ENCODE data around the gene ATL2.

Gene ATL2

GRCh38 chr2:38353402-38353801 is 23.7 kb downstream of the ATL2 start:
- Histone ChIP-seq H3K4me3 (no peak overlapping the region), H3K27ac (no peak overlapping the region)
- no peak for TF ChIP-seq CTCF (IDR thresholded peaks at IDR 0.05)
- no peak for DNase-seq (ENCODE audit: low spot score)

GRCh38 chr2:38352336-38352735 is 24.7 kb downstream of the ATL2 start:
- Histone ChIP-seq H3K27ac (no peak overlapping the region), H3K4me3 (no peak overlapping the region)
- no peak for DNase-seq (ENCODE audit: low spot score)
- TF ChIP-seq CTCF (IDR thresholded peaks at IDR 0.05): no peak

- Histone ChIP-seq H3K27ac (no peak overlapping the region), H3K4me3 (no peak overlapping the region)
- no peak for TF ChIP-seq CTCF (IDR thresholded peaks at IDR 0.05)
- DNase-seq (ENCODE audit: low spot score): no peak
These were observed 31.6 kb downstream of the ATL2 start for GRCh38 chr2:38345323-38346038.

GRCh38 chr2:38344813-38345212 is 32.3 kb downstream of the ATL2 start:
- no peak for DNase-seq (ENCODE audit: low spot score)
- no peak for TF ChIP-seq CTCF (IDR thresholded peaks at IDR 0.05)
- Histone ChIP-seq H3K4me3 (no peak overlapping the region), H3K27ac (no peak overlapping the region)

- no peak for DNase-seq (ENCODE audit: low spot score)
- TF ChIP-seq CTCF (IDR thresholded peaks at IDR 0.05): no peak
- Histone ChIP-seq H3K4me3 (no peak overlapping the region), H3K27ac (no peak overlapping the region)
These were observed 33.9 kb downstream of the ATL2 start for GRCh38 chr2:38343212-38343611.

- Histone ChIP-seq H3K4me3 (no peak overlapping the region), H3K27ac (no peak overlapping the region)
- no peak for DNase-seq (ENCODE audit: low spot score)
- TF ChIP-seq CTCF (IDR thresholded peaks at IDR 0.05): no peak
These were observed 40.5 kb downstream of the ATL2 start for GRCh38 chr2:38336621-38337020.

- TF ChIP-seq CTCF (IDR thresholded peaks at IDR 0.05): no peak
- no peak for DNase-seq (ENCODE audit: low spot score)
- H3K27ac ChIP-seq: no peak overlapping the region
- no peak overlapping the region for H3K4me3 ChIP-seq
These were observed 46.3 kb downstream of the ATL2 start for GRCh38 chr2:38330754-38331153.

All from coronary artery (tissue), 2 donors.